ENCODE results near the gene LRRFIP1.
"Not testable (repeated sequence)": the region's sequence is repeated elsewhere in the genome, so short reads cannot be mapped to it uniquely, and the experiment has no call there.

Gene LRRFIP1

DNA sequence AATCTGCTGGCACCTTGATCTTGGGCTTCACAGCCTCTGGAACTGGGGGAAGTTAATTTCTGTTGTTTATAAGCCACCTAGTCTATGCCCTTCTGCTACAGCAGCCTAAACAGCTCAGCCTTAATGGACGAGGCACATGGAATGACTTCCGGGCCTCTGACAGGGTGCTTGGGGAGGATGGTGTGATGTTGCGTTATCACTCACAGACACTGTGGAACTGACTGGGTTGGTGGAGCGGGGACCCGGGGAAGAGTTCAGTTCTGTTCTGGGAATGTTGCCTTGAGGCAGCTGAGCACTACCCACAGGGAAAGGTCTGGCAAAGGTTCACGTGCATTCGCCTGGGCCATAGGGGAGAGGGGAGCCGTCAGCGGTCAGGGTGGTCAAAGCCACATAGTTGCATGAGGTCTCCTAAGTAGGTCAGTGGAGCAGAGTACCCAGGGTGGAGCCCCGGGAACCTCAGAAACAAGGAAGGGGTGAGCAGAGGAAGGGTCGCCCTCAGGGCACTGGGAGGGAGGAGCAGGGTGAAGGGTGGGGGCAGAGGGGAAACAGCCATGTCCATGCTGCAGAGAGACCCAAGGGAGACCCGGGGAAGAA is 36.2 kb downstream of the LRRFIP1 start:
- H3K9ac ChIP-seq (ENCODE audit: low read length) = no peak overlapping the region
- H3K27me3 ChIP-seq (ENCODE audit: control insufficient read depth in 1 of 2, insufficient read depth in 2 of 2, low read length in 2 of 2) = no peaks in the 10 kb centered on the region

DNA sequence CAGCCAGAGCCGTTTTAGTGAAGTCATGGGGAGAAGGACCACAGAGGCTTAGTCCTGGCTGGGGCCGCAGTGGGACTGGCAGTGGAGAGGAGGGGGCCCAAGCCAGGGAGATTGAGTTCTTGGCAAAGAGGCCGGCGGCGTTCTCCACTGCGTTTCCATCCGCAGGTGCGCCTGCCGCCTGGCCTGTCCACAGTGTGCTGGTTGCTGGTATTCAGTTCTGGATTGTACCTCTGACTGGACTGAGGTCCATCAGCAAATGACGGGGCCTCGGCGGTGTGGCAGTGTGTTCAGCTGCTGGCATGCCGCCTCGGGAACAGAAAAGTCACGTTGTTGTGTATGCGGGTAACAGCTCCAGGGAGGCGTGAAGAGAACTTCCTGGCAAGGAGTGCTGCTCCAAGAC is 36.8 kb downstream of the LRRFIP1 start:
- Histone ChIP-seq H3K9me3 (ENCODE audit: low read length) (no peaks in the 10 kb centered on the region), H3K27ac (ENCODE audit: low read depth, low read length) (peak overlapping the region; percentile 70), H3K36me3 (ENCODE audit: insufficient read depth, low read length) (no peaks in the 10 kb centered on the region), H3K4me1 (ENCODE audit: insufficient read depth, low read length) (peaks cover 31% of the 10 kb centered on the region), H3K9ac (ENCODE audit: low read length) (no peak overlapping the region), H3K27me3 (ENCODE audit: control insufficient read depth in 1 of 2, insufficient read depth in 2 of 2, low read length in 2 of 2) (no peaks in the 10 kb centered on the region), H3K4me3 (ENCODE audit: low read depth in 1 of 2, low read length in 2 of 2) (no peak overlapping the region)

More for the DNA sequence above, 36.2 kb downstream of the LRRFIP1 start:
- H3K9me3 ChIP-seq (ENCODE audit: low read length) = no peaks in the 10 kb centered on the region
- peak overlapping the region; percentile 70 for H3K27ac ChIP-seq (ENCODE audit: low read depth, low read length)
- no peaks in the 10 kb centered on the region for H3K36me3 ChIP-seq (ENCODE audit: insufficient read depth, low read length)
- H3K4me1 ChIP-seq (ENCODE audit: insufficient read depth, low read length) = peaks cover 31% of the 10 kb centered on the region
- H3K4me3 ChIP-seq (ENCODE audit: low read depth in 1 of 2, low read length in 2 of 2) = no peak overlapping the region

DNA sequence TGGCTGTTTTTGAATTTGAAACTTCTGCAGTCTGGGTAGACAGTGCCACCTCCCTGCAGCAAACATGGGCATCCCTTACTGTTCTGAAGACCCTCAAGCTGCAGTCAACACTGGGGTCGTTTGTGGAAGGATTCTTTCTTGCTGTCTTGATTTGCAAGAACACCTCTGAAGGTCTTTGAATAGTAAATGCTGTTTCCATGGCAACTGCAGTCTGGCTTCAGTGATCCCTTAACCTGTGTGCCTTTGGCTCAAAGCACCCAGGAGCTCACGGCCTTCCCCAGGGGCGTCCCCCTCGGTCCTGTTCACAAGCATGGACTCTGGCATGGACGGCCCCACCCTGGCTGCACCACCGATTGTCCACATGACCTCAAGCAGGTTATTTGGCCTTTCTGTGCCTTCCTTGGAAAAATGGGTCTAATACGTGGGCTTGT is 38.3 kb downstream of the LRRFIP1 start:
- H3K27me3 ChIP-seq (ENCODE audit: control insufficient read depth in 1 of 2, insufficient read depth in 2 of 2, low read length in 2 of 2) = no peaks in the 10 kb centered on the region
- H3K9me3 ChIP-seq (ENCODE audit: low read length) = no peaks in the 10 kb centered on the region
- no peak overlapping the region for H3K27ac ChIP-seq (ENCODE audit: low read depth, low read length)
- H3K4me1 ChIP-seq (ENCODE audit: insufficient read depth, low read length) = peaks cover 39% of the 10 kb centered on the region
- no peak overlapping the region for H3K4me3 ChIP-seq (ENCODE audit: low read depth in 1 of 2, low read length in 2 of 2)
- H3K36me3 ChIP-seq (ENCODE audit: insufficient read depth, low read length) = no peaks in the 10 kb centered on the region
- no peak overlapping the region for H3K9ac ChIP-seq (ENCODE audit: low read length)

DNA sequence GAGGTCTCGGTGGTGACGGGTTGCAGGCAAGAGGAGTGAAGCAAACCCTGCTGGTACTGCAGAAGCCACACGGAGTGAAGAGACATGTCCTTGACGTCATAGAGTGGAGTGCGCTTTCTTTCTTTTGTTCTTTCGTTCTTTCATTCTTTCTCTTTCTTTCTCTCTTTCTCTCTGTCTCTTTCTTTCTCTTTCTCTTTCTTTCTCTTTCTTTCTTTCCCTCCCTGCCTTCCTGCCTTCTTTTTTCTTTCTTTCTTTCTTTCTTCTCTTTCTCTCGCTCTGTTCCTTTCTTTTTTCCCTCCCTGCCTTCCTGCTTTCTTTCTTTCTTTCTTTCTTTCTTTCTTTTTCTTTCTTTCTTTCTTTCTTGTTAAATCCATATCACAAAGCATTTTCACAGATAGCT is 39.2 kb downstream of the LRRFIP1 start:
- no peak overlapping the region for H3K9ac ChIP-seq (ENCODE audit: low read length)
- no peaks in the 10 kb centered on the region for H3K27me3 ChIP-seq (ENCODE audit: control insufficient read depth in 1 of 2, insufficient read depth in 2 of 2, low read length in 2 of 2)
- H3K9me3 ChIP-seq (ENCODE audit: low read length) = no peaks in the 10 kb centered on the region
- no peak overlapping the region for H3K4me3 ChIP-seq (ENCODE audit: low read depth in 1 of 2, low read length in 2 of 2)
- H3K4me1 ChIP-seq (ENCODE audit: insufficient read depth, low read length) = peaks cover 41% of the 10 kb centered on the region
- H3K36me3 ChIP-seq (ENCODE audit: insufficient read depth, low read length) = no peaks in the 10 kb centered on the region
- no peak overlapping the region for H3K27ac ChIP-seq (ENCODE audit: low read depth, low read length)

DNA sequence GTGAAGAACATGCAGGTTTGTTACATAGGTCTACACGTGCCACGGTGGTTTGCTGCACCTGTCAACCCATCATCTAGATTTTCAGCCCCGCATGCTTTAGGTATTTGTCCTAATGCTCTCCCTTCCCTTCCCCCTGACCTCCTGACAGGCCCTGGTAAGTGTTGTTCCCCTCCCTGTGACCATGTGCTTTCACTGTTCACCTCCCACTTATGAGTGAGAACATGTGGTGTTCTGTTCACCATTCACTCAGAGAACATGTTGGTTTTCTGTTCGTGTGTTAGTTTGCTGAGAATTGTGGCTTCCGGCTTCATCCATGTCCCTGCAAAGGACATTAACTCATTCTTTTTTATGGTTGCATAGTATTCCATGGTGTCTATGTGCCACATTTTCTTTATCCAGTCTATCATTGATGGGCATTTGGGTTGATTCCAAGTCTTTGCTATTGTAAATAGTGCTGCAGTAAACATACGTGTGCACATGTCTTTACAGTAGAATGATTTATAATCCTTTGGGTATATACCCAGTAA is 39.7 kb downstream of the LRRFIP1 start:
- H3K36me3 ChIP-seq (ENCODE audit: insufficient read depth, low read length); H3K4me3 ChIP-seq (ENCODE audit: low read depth in 1 of 2, low read length in 2 of 2); H3K9ac ChIP-seq (ENCODE audit: low read length); H3K9me3 ChIP-seq (ENCODE audit: low read length); H3K27me3 ChIP-seq (ENCODE audit: control insufficient read depth in 1 of 2, insufficient read depth in 2 of 2, low read length in 2 of 2); H3K27ac ChIP-seq (ENCODE audit: low read depth, low read length): not testable (repeated sequence)
- peaks cover 35% of the 10 kb centered on the region for H3K4me1 ChIP-seq (ENCODE audit: insufficient read depth, low read length)

DNA sequence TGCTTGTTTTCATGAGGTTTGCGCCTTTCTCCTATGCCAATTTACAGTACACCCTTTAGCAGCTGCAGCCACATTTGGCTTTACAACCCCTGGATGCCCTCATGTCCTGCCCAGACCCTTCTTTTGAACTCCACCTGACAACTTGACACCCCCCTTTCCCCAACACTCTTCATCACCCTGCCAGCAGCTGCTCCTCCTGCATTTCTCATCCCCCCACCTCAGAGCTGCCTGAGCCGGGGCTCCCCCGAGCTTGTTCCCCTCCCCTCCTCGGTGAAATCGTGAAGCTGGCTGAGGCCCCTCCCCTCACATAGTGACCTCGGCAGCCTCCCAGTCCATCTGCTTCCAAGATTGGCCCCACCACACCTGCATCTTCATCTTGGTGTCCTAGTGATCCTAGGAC is 40.5 kb downstream of the LRRFIP1 start:
- Histone ChIP-seq H3K9me3 (ENCODE audit: low read length) (no peaks in the 10 kb centered on the region), H3K9ac (ENCODE audit: low read length) (no peak overlapping the region), H3K27me3 (ENCODE audit: control insufficient read depth in 1 of 2, insufficient read depth in 2 of 2, low read length in 2 of 2) (no peaks in the 10 kb centered on the region), H3K4me1 (ENCODE audit: insufficient read depth, low read length) (peaks cover 29% of the 10 kb centered on the region), H3K27ac (ENCODE audit: low read depth, low read length) (no peak overlapping the region), H3K4me3 (ENCODE audit: low read depth in 1 of 2, low read length in 2 of 2) (no peak overlapping the region), H3K36me3 (ENCODE audit: insufficient read depth, low read length) (no peaks in the 10 kb centered on the region)

DNA sequence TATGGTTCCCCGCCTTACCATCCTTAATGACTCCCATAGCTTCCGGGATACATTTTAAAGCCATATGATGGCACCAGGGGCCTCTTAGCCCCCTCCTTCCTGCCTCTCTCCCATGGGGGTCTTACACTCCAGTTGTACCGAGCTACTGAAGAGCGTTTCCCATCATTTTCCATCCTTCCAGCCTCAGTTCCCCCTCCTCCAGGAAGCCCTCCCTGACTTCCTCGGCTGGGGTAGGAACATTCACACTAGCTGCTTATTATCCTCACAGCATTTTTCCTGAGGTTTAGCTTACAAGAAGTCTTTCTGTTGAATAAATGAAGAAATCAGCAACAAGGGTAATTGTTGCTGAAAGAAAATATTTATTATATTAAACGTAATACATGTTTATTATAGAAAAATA is 41.1 kb downstream of the LRRFIP1 start:
- Histone ChIP-seq H3K27ac (ENCODE audit: low read depth, low read length) (no peak overlapping the region), H3K27me3 (ENCODE audit: control insufficient read depth in 1 of 2, insufficient read depth in 2 of 2, low read length in 2 of 2) (no peaks in the 10 kb centered on the region), H3K36me3 (ENCODE audit: insufficient read depth, low read length) (no peaks in the 10 kb centered on the region), H3K4me1 (ENCODE audit: insufficient read depth, low read length) (peaks cover 23% of the 10 kb centered on the region), H3K9me3 (ENCODE audit: low read length) (no peaks in the 10 kb centered on the region), H3K9ac (ENCODE audit: low read length) (no peak overlapping the region), H3K4me3 (ENCODE audit: low read depth in 1 of 2, low read length in 2 of 2) (no peak overlapping the region)

DNA sequence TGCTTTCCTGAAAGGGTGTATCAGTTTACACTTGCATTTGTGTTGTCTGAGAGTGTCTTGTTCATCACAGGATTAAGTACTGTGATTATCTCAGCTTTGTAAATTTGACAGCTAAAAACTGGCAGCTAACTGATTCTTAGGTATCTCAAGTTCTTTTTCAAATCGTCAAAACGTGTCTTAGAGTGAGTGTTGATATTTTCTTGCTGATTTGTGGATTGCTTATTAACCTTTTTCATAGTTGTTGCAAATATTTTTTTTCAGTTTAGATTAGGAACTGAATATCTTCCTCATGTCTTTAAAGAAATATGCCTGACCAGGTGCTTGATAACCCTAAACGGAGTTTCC is 41.9 kb downstream of the LRRFIP1 start:
- Histone ChIP-seq H3K4me1 (ENCODE audit: insufficient read depth, low read length) (peaks cover 25% of the 10 kb centered on the region), H3K27ac (ENCODE audit: low read depth, low read length) (no peak overlapping the region), H3K9ac (ENCODE audit: low read length) (no peak overlapping the region), H3K36me3 (ENCODE audit: insufficient read depth, low read length) (no peaks in the 10 kb centered on the region), H3K4me3 (ENCODE audit: low read depth in 1 of 2, low read length in 2 of 2) (no peak overlapping the region), H3K9me3 (ENCODE audit: low read length) (no peaks in the 10 kb centered on the region), H3K27me3 (ENCODE audit: control insufficient read depth in 1 of 2, insufficient read depth in 2 of 2, low read length in 2 of 2) (no peaks in the 10 kb centered on the region)

DNA sequence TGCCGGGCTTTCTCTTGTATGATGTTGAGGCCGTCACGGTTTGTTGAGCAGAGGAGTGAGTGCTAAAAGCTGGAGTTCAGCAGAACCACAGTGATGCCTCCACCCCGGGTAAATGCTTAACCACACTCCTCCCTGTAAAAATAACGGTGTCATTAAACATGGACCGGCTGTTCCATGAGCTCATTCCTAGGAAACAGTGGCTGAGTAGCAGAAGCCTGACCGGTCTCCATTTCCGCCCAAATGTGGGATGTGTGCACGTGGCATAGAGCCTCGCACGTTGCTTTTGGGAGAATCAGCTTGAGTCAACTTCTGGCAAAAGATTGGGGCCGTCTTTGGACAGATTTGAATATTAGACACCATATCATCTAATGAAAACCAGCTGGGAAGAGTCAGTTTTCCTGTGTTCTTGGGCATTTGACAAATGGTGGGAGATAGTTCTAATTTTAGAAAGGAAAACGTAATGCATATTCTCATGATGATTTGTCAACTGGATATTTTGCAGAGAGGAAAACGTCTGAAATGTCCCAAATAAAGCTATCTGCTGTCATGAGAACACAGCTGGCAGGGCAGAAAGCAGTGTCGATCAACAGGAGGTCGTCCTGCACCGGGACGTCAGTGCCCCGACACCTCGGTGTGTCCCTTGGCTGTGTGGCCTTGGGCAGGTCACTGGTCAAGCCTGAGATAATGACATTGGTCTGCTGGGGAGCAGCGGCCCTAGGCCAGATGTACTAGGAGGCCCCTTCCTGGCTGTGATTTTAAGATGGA is 42.4 kb downstream of the LRRFIP1 start:
- H3K36me3 ChIP-seq (ENCODE audit: insufficient read depth, low read length) = no peaks in the 10 kb centered on the region
- peaks cover 31% of the 10 kb centered on the region for H3K4me1 ChIP-seq (ENCODE audit: insufficient read depth, low read length)
- H3K9ac ChIP-seq (ENCODE audit: low read length) = no peak overlapping the region
- no peaks in the 10 kb centered on the region for H3K9me3 ChIP-seq (ENCODE audit: low read length)
- no peak overlapping the region for H3K4me3 ChIP-seq (ENCODE audit: low read depth in 1 of 2, low read length in 2 of 2)
- H3K27ac ChIP-seq (ENCODE audit: low read depth, low read length) = peak overlapping the region; percentile 7
- no peaks in the 10 kb centered on the region for H3K27me3 ChIP-seq (ENCODE audit: control insufficient read depth in 1 of 2, insufficient read depth in 2 of 2, low read length in 2 of 2)

DNA sequence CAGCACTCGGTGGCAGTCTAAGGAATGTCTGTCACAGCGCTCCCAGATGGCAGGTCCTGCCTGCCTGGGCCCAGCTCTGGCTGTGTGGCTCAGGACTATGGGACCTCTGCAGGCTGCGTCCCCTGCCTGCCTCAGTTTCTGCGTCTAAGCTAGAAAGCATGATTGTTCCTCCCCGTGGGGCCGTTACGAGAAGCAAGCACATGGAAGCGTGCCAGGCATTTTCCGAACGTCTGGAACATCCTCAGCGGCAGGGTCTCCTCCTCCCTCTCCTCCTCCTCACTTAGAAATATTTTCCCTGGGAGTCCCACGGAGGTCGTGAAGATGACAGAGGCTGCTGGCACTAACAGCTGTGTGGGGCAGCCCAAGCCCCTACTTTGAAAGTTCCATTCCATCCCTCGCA is 43.3 kb downstream of the LRRFIP1 start:
- Histone ChIP-seq H3K27ac (ENCODE audit: low read depth, low read length) (peak overlapping the region; percentile 7), H3K4me3 (ENCODE audit: low read depth in 1 of 2, low read length in 2 of 2) (no peak overlapping the region), H3K27me3 (ENCODE audit: control insufficient read depth in 1 of 2, insufficient read depth in 2 of 2, low read length in 2 of 2) (no peaks in the 10 kb centered on the region), H3K9me3 (ENCODE audit: low read length) (no peaks in the 10 kb centered on the region), H3K36me3 (ENCODE audit: insufficient read depth, low read length) (no peaks in the 10 kb centered on the region), H3K4me1 (ENCODE audit: insufficient read depth, low read length) (peaks cover 38% of the 10 kb centered on the region), H3K9ac (ENCODE audit: low read length) (no peak overlapping the region)

DNA sequence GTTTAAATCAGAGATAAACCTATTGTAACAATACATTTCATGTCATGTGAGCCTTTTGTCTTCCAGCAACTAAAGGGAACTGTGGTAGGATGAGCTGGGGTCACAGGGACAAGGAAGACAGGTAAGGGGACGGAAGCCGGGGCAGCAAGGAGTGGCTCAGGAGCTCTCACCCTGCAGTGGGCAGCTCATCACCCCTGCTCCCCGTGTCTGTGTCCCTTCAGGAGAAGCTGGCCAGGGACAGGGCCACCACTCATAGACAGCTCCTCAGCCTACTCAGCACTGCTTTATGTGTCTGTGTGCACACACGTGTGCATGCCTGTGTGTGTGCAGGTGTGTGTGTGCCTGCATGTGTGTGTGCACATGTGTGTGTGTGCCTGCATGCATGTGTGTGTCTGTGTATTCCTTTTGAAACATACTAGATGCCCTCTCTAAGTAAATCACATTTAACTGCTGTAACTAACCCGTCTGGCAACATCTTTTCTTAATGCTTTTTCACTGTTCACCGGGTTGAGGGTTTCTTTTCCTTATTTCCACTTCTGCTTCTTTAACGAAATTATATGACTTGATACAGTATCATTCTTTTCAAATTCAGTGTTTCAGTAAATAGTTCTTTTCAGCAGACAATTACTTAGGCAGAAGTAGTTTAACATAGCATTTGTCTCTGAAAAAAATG is 44.2 kb downstream of the LRRFIP1 start:
- no peaks in the 10 kb centered on the region for H3K9me3 ChIP-seq (ENCODE audit: low read length)
- H3K27me3 ChIP-seq (ENCODE audit: control insufficient read depth in 1 of 2, insufficient read depth in 2 of 2, low read length in 2 of 2) = no peaks in the 10 kb centered on the region
- peaks cover 41% of the 10 kb centered on the region for H3K4me1 ChIP-seq (ENCODE audit: insufficient read depth, low read length)
- no peak overlapping the region for H3K27ac ChIP-seq (ENCODE audit: low read depth, low read length)
- no peaks in the 10 kb centered on the region for H3K36me3 ChIP-seq (ENCODE audit: insufficient read depth, low read length)
- H3K4me3 ChIP-seq (ENCODE audit: low read depth in 1 of 2, low read length in 2 of 2) = no peak overlapping the region
- no peak overlapping the region for H3K9ac ChIP-seq (ENCODE audit: low read length)
